B cell (primary cell): ENCODE data around the gene ANKRD44.
"Not testable (repeated sequence)": the region's sequence is repeated elsewhere in the genome, so short reads cannot be mapped to it uniquely, and the experiment has no call there.

Experiments
- CTCF ChIP-seq: fragments of 200-600 bp; IDR thresholded peaks from one replicate; pipeline ENCODE4 v1.8.0; 2022; ENCODE audit warnings: antibody characterized with exemption, mild to moderate bottlenecking
- EZH2 ChIP-seq: IDR thresholded peaks from 2 replicates; pipeline ENCODE4 v1.6.1; 2012; ENCODE audit warnings: borderline replicate concordance, low read depth, mild to moderate bottlenecking, moderate library complexity, low read length; ENCODE audit not compliant: insufficient read depth, poor library complexity, severe bottlenecking

GRCh38 chr2:197287596-197287932 lies 23.0 kb downstream of the ANKRD44 start:
- TF ChIP-seq CTCF, EZH2: not testable (repeated sequence)
